CD4-positive, alpha-beta T cell treated with Interleukin-1 beta for 1 hour (primary cell): ENCODE measurements around the gene DENND1B.
"Not testable (repeated sequence)": the region's sequence is repeated elsewhere in the genome, so short reads cannot be mapped to it uniquely, and the experiment has no call there.

Experiments used
- DNase-seq, 2 donors: peaks; one replicate each; pipeline ENCODE4 v3.0.0-alpha.2; 2020 to 2022

DENND1B gene

GRCh38 chr1:197743578-197743977 lies 31.7 kb downstream of the DENND1B start:
- DNase-seq = no peak

- DNase-seq = no peak
Measured at GRCh38 chr1:197740992-197741391, 34.3 kb downstream of the DENND1B start.

GRCh38 chr1:197738927-197739326 lies 36.4 kb downstream of the DENND1B start:
- no peak for DNase-seq

GRCh38 chr1:197737916-197738315 lies 37.4 kb downstream of the DENND1B start:
- DNase-seq = no peak

- DNase-seq = no peak
Measured at GRCh38 chr1:197736685-197737084, 38.6 kb downstream of the DENND1B start.

- DNase-seq = no peak
Measured at GRCh38 chr1:197735461-197735860, 39.8 kb downstream of the DENND1B start.

- no peak for DNase-seq
Measured at GRCh38 chr1:197733324-197733723, 42.0 kb downstream of the DENND1B start.

GRCh38 chr1:197732187-197732586 lies 43.1 kb downstream of the DENND1B start:
- DNase-seq = no peak

- DNase-seq = no peak
Measured at GRCh38 chr1:197731449-197731848, 43.8 kb downstream of the DENND1B start.

GRCh38 chr1:197725976-197726375 lies 49.3 kb downstream of the DENND1B start:
- no peak for DNase-seq

- DNase-seq = no peak
Measured at GRCh38 chr1:197725044-197725443, 50.2 kb downstream of the DENND1B start.

GRCh38 chr1:197715806-197716205 lies 59.5 kb downstream of the DENND1B start:
- no peak for DNase-seq

- DNase-seq = no peak
Measured at GRCh38 chr1:197706601-197707000, 68.7 kb downstream of the DENND1B start.

- DNase-seq = no peak
Measured at GRCh38 chr1:197705941-197706340, 69.3 kb downstream of the DENND1B start.

- not testable (repeated sequence) for DNase-seq
Measured at GRCh38 chr1:197700688-197701087, 74.6 kb downstream of the DENND1B start.

- no peak for DNase-seq
Measured at GRCh38 chr1:197696372-197696771, 78.9 kb downstream of the DENND1B start.

GRCh38 chr1:197695961-197696360 lies 79.3 kb downstream of the DENND1B start:
- DNase-seq = no peak

GRCh38 chr1:197692965-197693364 lies 82.3 kb downstream of the DENND1B start:
- no peak for DNase-seq

- no peak for DNase-seq
Measured at GRCh38 chr1:197691816-197692215, 83.5 kb downstream of the DENND1B start.

- DNase-seq = no peak
Measured at GRCh38 chr1:197690074-197690473, 85.2 kb downstream of the DENND1B start.

GRCh38 chr1:197688233-197688632 lies 87.0 kb downstream of the DENND1B start:
- DNase-seq = no peak

GRCh38 chr1:197686702-197687355 lies 88.5 kb downstream of the DENND1B start:
- no peak for DNase-seq

- DNase-seq = no peak
Measured at GRCh38 chr1:197686231-197686630, 89.0 kb downstream of the DENND1B start.

- DNase-seq = no peak
Measured at GRCh38 chr1:197685785-197686184, 89.5 kb downstream of the DENND1B start.

- no peak for DNase-seq
Measured at GRCh38 chr1:197683895-197684553, 91.3 kb downstream of the DENND1B start.
